Measurements from ENCODE around the gene SNRNP200. TPM values are rescaled to one million over a fixed set of nuclear protein-coding genes. Genes with fewer than 3 reads are reported as not detected.
"Not testable (repeated sequence)": the region's sequence is repeated elsewhere in the genome, so short reads cannot be mapped to it uniquely, and the experiment has no call there.

SNRNP200 gene
- polyA plus RNA-seq, 3 donors, result 187 to 201 (median 193) TPM

DNA sequence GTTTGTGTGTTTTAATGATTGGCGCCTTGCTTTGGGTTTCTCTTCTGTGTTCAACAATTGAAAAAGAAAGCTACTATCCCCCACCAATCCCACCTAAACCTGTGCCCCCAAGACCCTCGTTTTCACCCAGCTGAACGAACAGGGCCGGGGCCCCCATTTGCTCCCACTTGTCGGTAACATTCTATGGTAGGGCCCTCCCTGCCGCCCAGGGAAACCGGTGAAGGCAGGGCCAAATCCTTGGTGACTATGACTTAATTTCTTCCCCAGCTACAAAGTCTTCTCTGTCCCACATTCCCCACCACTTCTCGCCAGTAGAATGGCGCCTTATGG, 598 bp upstream of the SNRNP200 start:
- no peak for DNase-seq (ENCODE audit: extremely low read depth in 1 of 11, low read depth in 9 of 11, low spot score in 4 of 11)

DNA sequence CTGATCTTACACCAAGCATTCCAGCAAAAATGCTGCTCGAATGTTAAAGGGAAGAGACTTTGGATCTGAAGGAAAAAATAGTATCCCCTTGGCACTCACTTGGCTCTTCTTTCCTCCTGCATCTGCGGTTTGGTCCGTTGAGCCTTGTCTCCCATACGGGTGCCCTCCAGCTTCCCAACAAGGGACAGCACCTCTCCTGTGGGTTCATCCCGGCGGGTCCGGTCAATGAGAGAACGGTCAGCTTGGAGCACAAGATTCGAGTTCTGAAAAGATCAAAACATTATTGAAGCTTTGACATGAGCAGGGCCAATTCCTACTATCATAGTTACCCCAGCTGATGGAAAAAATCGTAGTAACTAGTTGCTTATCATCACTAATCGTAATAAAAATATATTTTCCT, 740 bp downstream of the SNRNP200 start:
- DNase-seq (ENCODE audit: extremely low read depth in 1 of 11, low read depth in 9 of 11, low spot score in 4 of 11), result no peak

DNA sequence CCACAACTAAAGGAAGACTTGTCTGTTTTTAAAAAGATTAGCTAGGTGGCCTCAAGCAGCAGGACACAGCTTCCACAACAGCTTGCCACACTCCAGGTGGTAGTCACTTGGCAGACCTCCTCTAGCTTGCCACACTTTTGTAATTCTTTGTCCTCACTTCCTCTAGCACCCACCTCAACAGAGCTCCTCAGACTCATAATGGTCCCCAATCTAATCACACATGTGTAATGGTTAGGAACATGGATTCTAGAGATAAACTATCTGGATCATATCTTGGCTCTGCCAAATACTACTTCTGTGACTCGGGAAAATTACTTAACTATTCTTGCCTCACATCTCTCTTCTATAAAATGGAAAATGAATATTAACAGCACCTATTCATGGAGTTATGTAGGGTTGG, 3.5 kb downstream of the SNRNP200 start:
- DNase-seq (ENCODE audit: extremely low read depth in 1 of 11, low read depth in 9 of 11, low spot score in 4 of 11), result no peak

GRCh38 chr2:96296925-96297324, 8.4 kb downstream of the SNRNP200 start:
- no peak for DNase-seq (ENCODE audit: extremely low read depth in 1 of 11, low read depth in 9 of 11, low spot score in 4 of 11)

DNA sequence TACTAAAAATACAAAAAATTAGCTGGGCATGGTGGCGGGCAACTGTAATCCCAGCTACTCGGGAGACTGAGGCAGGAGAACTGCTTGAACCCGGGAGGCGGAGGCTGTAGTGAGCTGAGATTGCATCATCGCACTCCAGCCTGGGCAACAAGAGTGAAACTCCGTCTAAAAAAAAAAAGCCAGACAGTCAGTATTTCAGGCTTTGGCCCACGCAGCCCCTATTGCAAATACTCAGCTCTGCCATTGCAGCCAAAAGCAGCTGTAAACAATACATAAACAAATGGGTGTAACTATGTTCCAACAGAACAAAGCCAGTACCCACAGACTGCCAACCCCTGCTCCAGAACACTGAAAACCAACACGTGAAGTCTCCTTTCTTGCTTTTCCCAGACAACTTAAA, 11.1 kb downstream of the SNRNP200 start:
- DNase-seq (ENCODE audit: extremely low read depth in 1 of 11, low read depth in 9 of 11, low spot score in 4 of 11), result not testable (repeated sequence)

GRCh38 chr2:96291751-96292150, 13.6 kb downstream of the SNRNP200 start:
- DNase-seq (ENCODE audit: extremely low read depth in 1 of 11, low read depth in 9 of 11, low spot score in 4 of 11), result no peak

- no peak for DNase-seq (ENCODE audit: extremely low read depth in 1 of 11, low read depth in 9 of 11, low spot score in 4 of 11)
These were observed 18.0 kb downstream of the SNRNP200 start for GRCh38 chr2:96287273-96287856.

GRCh38 chr2:96276787-96277499, 28.4 kb downstream of the SNRNP200 start:
- DNase-seq (ENCODE audit: extremely low read depth in 1 of 11, low read depth in 9 of 11, low spot score in 4 of 11), result no peak

GRCh38 chr2:96274355-96275056, 30.8 kb downstream of the SNRNP200 start:
- DNase-seq (ENCODE audit: extremely low read depth in 1 of 11, low read depth in 9 of 11, low spot score in 4 of 11), result no peak

DNA sequence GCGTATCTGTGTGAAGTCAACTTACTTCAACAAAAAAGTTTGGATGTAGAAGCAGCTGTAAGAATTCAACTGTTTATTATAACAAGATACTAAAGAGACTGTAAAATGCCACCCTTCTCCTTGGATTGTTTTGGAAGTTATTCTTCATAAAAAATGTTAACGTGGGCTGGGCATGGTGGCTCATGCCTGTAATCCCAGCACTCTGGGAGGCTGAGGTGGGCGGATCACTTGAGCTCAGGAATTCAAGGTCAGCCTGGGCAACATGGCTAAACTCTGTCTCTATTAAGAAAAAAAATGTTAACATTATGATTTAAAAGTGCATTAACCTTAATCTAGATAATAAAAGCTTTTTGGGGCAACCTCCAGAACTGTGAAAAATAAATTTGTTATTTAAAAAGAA, 31.6 kb downstream of the SNRNP200 start:
- DNase-seq (ENCODE audit: extremely low read depth in 1 of 11, low read depth in 9 of 11, low spot score in 4 of 11), result no peak

- no peak for DNase-seq (ENCODE audit: extremely low read depth in 1 of 11, low read depth in 9 of 11, low spot score in 4 of 11)
These were observed 33.4 kb downstream of the SNRNP200 start for GRCh38 chr2:96271995-96272394.

DNA sequence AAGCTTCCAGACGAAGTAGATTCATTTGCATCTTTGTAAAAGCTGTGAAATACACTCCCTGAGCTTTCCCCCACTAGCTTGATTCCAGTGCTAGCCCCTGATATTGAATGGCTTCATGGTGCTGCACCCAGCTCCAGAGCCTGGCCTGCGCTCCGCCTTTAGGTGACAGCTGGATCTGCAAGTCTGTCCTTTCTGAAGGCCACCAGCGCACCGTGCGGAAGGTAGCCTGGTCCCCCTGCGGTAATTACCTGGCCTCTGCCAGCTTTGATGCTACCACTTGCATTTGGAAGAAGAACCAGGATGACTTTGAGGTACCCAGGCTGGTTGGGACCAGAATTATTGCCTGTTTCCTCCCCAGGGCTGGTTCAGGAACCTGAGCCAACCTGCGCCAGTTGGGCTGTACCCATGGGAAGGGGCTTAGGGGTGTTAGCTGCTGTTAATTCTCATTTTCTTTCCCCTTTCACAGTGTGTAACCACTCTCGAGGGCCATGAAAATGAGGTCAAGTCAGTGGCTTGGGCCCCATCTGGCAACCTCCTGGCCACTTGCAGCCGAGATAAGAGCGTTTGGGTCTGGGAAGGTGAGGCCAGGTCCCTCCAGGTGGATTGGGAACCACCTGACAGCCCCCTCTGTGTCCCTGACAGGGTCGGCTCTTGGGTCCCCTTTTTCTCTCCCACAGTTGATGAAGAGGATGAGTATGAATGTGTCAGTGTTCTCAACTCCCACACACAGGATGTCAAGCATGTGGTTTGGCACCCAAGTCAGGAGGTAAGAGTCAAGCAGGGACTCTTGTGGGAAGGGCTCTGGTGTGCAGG, 38.0 kb downstream of the SNRNP200 start:
- no peak for DNase-seq (ENCODE audit: extremely low read depth in 1 of 11, low read depth in 9 of 11, low spot score in 4 of 11)

- DNase-seq (ENCODE audit: extremely low read depth in 1 of 11, low read depth in 9 of 11, low spot score in 4 of 11), result peak; percentile 87 to 98 (median 96)
These were observed 39.3 kb downstream of the SNRNP200 start, which contains the start of the genes CIAO1 and TMEM127 for GRCh38 chr2:96265840-96266679. CIAO1 (plus strand) TSS chr2:96266225; CDS start chr2:96266351, 126 bp downstream. TMEM127 (minus strand) TSS chr2:96265997; CDS start chr2:96265381, 616 bp downstream.

GRCh38 chr2:96265349-96265839, 40.0 kb downstream of the SNRNP200 start:
- peak in 1 of 11 donors; percentile 26 for DNase-seq (ENCODE audit: extremely low read depth in 1 of 11, low read depth in 9 of 11, low spot score in 4 of 11)

DNA sequence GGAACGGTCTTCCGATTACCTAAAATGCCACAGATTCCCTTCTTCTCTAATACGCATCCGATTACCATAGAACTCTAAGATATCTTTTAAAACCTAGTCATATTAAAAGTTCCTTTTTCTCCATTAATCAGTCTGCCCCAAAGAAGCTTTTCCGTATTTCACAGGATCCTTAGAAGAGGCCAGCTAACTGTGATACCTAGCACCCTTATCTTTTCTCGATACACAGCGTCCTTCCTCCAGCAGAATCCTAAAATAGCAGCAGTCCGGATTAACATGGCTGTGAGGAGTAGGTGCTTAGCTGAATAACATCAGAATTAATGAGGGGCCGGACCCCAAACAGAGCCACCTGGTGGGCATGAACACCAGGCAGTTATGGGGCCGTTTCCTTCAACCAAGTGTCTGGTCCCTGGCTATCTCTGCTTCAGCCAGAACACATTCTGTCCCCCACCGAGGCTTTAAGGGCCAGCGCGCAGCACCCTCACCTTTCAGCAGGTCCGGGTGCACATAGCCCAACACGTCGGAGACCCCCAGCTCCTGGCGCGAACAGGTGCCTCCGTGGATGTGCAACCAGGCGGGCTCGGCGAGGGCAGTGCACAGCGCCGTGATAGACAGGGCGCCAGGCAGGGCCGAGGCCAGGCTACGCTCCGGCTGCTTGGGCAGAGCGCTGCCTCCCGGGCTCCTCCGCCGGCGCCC, 40.5 kb downstream of the SNRNP200 start:
- peak in 3 of 11 donors; percentile 29 to 41 (median 40) for DNase-seq (ENCODE audit: extremely low read depth in 1 of 11, low read depth in 9 of 11, low spot score in 4 of 11)

DNA sequence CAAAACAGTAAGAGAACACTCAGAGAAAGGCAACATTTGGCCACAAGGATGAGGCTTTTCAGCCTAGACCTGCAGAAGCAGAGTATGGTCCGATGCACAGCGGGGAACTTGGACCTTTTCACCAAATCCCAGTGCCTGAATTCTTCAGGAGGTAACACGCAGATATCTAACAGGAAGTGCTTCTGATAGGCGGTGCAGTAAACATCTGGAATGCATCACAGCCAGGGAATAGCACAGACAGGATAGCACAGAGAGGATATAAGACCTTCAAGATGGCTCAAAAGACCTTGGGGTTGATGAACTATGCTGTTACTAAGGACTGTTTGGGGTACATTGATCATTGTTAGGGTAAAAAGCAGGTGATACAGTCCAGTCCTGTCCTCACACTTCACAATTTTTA, 41.3 kb downstream of the SNRNP200 start:
- no peak for DNase-seq (ENCODE audit: extremely low read depth in 1 of 11, low read depth in 9 of 11, low spot score in 4 of 11)

GRCh38 chr2:96262306-96262705, 43.0 kb downstream of the SNRNP200 start:
- DNase-seq (ENCODE audit: extremely low read depth in 1 of 11, low read depth in 9 of 11, low spot score in 4 of 11), result no peak
